IPS-NIHi7 (cell line): Measurements from ENCODE around the gene ALG5.

Experiments
- DNase-seq: peaks from one replicate; pipeline ENCODE4 v3.0.0; 2012; ENCODE audit warnings: mixed read lengths; ENCODE audit errors: extremely low spot score

The ALG5 gene

DNA sequence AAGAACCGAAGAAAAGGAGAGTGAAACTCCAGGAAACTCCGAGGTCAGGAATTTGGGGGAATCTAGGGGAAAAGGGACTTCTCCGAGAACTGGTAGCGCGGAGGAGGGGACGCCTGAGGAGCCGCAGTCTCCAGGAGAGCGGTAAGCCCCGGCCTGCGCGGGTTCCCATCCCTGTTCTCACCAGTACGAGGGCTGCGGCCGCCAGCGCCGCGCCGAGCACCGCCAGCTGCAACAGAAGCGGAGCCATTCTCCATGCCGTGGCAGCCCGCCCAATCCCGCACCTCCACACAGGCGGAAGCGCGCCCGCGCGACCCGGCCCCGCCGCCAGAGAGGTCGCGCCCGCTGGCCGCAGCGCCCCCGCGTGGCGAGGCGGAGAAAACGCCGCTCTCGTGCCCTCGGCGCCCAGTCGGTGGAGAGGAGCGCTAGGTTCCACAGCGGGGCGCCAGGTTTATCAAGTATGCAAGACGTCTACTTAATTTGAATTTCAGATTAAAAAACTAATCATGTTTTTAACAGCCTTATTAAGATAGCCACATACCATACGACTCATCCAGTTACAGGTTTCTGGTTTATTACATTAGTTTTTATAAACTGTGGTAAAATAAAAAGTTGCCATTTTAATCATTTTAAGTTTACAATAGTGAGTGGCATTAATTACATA is at the start of gene ALG5:
TSS of gene ALG5 (minus strand) at position 287 of the 661 bp plus-strand sequence. CDS start at position 247, 40 bp downstream.
- peak; percentile 92 for DNase-seq

DNA sequence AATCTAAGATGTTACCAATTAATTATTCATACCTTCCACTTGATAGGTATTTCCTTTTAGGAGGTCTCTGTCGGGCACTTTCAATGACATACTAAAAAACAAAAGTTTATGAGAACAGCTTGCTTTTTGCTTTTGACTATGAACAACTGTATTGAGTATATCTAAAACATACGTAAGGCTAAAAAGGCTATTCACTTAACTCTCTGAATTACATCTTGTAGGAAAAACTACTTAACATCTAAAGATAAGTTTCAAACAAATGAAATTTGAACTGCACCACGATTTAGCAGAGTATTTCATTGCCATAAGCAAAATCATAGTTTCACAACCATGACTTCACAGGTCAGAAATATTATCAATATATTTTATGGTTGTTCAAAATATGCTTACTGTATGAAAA is 48.7 kb upstream of the ALG5 start:
- DNase-seq, result no peak

DNA sequence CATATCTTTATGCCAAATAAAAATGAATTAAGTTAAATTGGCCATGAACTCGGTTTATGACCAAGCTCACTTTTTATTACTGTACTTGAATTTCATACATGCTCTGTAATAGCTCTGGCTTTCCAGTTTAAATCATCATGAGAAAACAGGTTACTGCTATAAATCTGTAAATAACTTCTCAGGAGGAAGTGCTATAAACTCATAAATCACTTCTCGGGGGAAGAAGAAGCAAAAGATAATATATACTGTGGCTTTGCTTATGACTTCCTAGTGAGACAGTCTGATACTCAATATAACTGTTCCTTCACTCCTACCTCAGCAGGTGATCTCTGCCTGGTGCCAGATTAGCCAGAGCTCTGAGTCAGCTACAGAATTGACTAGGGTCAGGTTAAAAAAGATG is 47.9 kb upstream of the ALG5 start:
- no peak for DNase-seq

DNA sequence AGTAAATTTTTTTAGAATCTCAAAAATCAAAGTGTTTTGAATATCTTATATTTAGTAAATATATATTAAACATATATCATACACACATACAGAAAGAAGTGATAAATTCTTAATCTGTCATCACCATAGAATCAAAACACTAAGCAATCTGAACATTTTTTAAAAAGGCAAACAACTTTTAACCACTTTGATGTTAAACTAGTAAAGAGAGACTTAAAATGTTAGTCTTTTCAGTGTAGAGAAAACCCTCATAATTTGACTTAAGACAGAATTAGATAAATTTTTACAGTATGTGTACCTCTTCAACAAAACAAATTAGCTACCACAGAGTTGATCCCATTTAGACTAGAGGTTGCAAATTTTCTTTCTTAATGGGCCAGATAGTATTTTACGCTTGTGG is 46.9 kb upstream of the ALG5 start:
- no peak for DNase-seq

- DNase-seq, result no peak
Observed at GRCh38 chr13:37040789-37041188, 41.6 kb upstream of the ALG5 start.

DNA sequence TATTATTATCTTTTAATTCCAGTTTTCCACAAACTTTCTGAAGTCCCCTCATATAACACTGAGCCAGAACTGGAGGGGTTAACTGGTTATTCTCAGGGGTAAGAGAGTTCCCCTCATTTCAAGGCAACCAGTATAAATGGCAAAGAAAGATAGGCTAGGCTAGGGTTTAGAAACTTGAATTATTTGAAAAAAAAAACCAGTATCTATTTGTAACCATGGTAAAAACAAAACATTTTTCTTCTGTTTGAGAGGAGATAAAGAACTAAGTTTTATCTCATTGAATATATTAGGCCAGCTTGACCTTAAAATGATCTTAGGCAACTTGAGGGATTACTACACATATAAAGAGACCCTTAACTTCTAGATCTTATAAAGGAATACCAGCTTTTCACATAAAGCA is 40.8 kb upstream of the ALG5 start:
- DNase-seq, result no peak

- DNase-seq, result no peak
Observed at GRCh38 chr13:37037241-37037640, 38.1 kb upstream of the ALG5 start.

DNA sequence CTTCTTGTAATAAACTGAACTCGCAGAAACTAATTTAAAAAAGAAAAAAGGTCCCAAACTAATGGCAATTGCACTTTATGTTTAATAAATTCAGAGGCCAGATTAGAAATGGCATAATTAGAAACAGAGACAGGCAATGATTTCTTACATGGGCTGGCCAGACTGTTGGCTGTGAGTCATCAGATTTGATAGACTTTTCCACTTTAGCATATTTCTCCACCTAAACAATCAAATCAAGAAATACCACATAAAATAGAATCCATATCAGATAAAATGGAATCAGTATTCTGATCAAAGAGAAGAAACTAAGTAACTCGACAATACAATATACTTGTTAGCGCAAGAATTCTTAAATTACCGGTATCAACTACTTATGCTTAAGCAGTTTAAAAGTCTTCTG is 30.5 kb upstream of the ALG5 start:
- DNase-seq, result no peak

- no peak for DNase-seq
Observed at GRCh38 chr13:37027639-37028038, 28.5 kb upstream of the ALG5 start.

DNA sequence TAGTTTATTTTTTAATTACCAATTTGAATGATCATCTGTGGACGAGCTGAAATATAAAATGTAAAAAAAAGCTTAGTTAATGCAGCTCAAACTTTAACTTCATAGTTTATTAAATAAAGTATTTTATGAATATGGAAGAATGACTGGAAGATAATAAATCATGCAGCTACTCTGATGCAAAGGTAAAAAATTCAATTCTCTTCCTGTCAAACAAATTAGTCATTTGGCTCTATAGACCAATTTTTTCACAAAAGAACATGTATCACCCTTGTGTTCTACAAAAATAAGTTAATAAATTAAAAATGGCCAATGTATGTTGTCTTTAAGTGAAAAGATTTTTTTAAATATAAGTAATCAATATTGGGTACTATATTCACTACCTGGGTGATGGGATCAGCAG is 27.6 kb upstream of the ALG5 start:
- DNase-seq, result no peak

GRCh38 chr13:37023871-37024270 is 24.7 kb upstream of the ALG5 start:
- no peak for DNase-seq

GRCh38 chr13:37014609-37015008 is 15.5 kb upstream of the ALG5 start:
- DNase-seq, result no peak

- no peak for DNase-seq
Observed at GRCh38 chr13:37011788-37012187, 12.6 kb upstream of the ALG5 start.

DNA sequence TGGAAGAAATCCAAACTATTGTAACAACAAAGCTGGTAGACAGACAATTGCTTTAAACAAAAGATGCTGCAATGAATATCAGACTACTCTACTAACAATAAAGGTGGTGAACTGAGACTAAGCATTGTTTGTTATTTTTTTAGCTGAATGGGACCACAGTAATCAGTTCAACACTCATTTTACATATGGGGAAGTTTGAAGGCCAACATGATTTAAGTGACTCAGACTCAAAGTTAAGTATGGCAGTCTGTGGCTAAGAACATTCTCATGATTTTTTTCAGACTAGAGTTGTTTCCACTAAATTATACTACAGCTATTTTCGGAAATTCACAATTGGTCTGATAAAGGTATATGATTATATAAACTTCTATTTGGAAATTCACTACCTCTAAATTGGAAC is 11.9 kb upstream of the ALG5 start:
- DNase-seq, result no peak

- no peak for DNase-seq
Observed at GRCh38 chr13:37010424-37010823, 11.3 kb upstream of the ALG5 start.

DNA sequence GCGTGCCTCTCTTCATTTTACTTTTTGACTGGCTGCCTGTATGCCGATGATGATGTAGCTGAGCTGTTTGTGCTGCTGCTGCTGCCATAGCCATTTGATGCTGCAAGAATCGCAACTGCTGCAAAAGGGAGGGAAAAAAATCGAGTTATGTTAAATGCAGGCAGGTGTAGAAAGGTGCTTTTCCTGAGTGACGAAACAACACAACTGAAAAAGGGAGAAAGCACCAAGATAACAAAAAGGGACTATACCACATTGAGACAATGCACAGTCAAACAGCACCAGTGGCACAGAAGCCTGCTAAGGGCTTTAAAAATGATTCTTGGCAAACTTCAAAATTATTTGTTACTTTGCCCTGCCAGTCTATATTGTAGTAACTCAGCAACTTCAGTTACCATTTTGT is 10.6 kb upstream of the ALG5 start:
- no peak for DNase-seq

- no peak for DNase-seq
Observed at GRCh38 chr13:37001921-37002250, 2.7 kb upstream of the ALG5 start.

DNA sequence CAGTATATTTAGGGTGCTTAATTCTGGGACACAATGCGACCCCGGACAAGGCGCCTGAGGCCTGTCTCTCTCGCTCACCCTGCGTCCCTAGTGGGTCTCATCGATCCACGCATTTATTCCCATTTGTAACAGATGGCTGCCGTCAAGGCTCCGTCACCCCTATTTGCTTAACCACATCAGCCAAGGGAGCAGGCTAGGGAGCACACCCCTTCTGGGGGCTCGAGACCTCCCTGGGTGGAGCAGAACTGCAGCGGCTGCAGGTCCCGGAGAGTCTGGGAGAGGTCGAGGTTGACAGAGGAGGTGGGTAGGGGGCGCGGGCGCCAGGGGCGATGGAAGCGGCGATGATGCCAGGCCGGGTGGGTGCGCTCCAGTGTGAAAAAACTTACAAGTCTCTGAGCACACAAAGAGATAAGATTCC is 507 bp downstream of the ALG5 start:
- peak; percentile 48 for DNase-seq

DNA sequence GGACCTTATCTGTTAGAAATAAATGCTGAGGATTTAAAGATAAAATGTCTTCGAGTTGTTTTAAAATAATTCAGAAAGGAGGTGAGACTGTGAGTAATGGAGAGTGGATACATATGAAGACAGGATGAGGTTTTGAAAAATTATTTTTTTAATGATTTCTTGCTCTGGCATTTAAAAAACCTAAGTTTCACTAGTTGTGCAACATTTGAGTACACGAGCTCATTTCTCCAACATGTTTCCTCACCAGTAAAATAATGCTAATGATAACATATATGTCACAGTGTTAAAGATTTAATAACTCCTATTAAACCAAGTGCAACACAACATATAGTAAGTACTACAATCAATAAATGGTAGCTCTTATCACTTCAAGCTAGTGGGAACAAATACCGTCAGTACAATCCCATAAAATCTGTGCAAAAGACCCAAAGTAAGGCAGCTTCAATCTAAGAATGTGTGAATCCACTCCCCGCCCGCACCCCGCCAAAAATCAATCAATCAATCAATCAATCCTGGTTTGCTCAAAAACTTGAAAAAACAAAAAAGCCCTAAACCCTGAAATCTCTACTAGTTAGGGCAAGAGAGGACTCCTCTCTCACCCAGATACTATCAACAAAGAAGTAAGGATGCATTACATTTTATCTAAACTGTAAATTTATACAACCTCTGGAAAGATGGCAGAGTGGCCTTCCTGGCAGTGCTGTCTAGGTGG is 1.3 kb downstream of the ALG5 start:
- DNase-seq, result no peak

- no peak for DNase-seq
Observed at GRCh38 chr13:36992362-36992761, 6.8 kb downstream of the ALG5 start.

GRCh38 chr13:36986462-36987240 is 12.5 kb downstream of the ALG5 start:
- DNase-seq, result no peak

GRCh38 chr13:36981156-36981743 is 17.9 kb downstream of the ALG5 start:
- DNase-seq, result peak; percentile 29
